ENCODE data around the gene ELMO1.

Gene ELMO1

DNA sequence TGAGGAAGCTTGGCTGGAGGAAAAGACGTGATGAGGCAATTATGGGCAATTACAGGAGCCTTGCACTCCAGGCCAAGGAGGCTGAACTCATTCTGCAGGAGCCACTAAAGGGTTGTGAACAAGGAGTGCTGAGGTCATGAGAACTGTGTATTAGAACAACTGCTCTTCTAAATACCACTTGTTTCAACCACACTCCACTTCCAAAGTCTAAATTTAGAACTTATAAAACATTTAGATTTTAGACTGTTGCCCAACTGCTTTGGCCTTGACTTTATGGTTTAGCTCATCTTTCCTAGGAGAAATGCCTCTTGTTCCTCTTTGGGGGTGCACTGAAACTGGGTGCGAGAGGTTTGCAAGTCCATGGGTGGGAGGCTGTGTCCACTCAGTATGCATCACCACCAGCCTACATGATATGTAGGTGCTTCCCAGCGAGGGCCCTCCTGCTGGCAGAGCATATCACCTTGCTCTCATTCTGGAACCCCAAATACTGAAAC is 524.7 kb downstream of the ELMO1 start:
- H3K4me3 ChIP-seq (ENCODE audit: low read length): no peak overlapping the region
- H3K27ac ChIP-seq (ENCODE audit: low read depth, low read length): no peak overlapping the region
- TF ChIP-seq, protein P1, sequence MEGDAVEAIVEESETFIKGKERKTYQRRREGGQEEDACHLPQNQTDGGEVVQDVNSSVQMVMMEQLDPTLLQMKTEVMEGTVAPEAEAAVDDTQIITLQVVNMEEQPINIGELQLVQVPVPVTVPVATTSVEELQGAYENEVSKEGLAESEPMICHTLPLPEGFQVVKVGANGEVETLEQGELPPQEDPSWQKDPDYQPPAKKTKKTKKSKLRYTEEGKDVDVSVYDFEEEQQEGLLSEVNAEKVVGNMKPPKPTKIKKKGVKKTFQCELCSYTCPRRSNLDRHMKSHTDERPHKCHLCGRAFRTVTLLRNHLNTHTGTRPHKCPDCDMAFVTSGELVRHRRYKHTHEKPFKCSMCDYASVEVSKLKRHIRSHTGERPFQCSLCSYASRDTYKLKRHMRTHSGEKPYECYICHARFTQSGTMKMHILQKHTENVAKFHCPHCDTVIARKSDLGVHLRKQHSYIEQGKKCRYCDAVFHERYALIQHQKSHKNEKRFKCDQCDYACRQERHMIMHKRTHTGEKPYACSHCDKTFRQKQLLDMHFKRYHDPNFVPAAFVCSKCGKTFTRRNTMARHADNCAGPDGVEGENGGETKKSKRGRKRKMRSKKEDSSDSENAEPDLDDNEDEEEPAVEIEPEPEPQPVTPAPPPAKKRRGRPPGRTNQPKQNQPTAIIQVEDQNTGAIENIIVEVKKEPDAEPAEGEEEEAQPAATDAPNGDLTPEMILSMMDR (IDR thresholded peaks at IDR 0.05; ENCODE audit: low read depth, low read length, poor library complexity, severe bottlenecking): no peak
- TF ChIP-seq EZH2phosphoT487 (IDR thresholded peaks at IDR 0.05; ENCODE audit: borderline replicate concordance, low read length): no peak
- H3F3A ChIP-seq (ENCODE audit: control insufficient read depth, insufficient read depth): no peaks in the 10 kb centered on the region
- H3K4me2 ChIP-seq (ENCODE audit: low read length): no peak overlapping the region
- H3K9me3 ChIP-seq (ENCODE audit: control insufficient read depth, insufficient read depth, low read length): no peaks in the 10 kb centered on the region
- H3K4me1 ChIP-seq (ENCODE audit: control insufficient read depth, low read length): no peaks in the 10 kb centered on the region
- no peaks in the 10 kb centered on the region for H3K36me3 ChIP-seq (ENCODE audit: control insufficient read depth, low read length)
- no peaks in the 10 kb centered on the region for H3K27me3 ChIP-seq (ENCODE audit: control insufficient read depth, low read length)
- H3K9me2 ChIP-seq (replicated peaks; ENCODE audit: control insufficient read depth, low read length): no peaks in the 10 kb centered on the region
- peaks cover 4% of the 10 kb centered on the region; the same call in 1 of the 2 replicates for H4K20me1 ChIP-seq (ENCODE audit: control insufficient read depth, insufficient read depth, low read depth, low read length)
- no peaks in the 10 kb centered on the region for H3K79me2 ChIP-seq (ENCODE audit: control insufficient read depth, low read length)

DNA sequence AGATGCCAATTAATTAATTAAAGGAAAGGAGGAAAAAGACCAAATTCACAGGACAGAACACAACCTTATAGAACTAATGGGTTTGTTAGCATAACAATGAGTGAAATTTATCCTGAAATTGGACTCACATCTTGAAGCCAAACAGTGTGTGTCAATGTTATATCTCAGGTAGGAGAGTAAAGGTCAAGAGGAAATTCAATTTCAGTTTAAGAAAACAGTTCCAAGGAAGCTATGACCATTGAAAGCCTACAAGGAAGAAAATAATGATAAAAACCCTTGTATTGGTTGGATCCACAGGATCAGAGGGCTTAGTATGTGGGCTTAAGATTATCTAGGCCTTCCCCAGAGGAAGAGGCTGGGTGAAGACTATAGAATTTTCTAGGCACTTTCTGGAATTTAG is 525.5 kb downstream of the ELMO1 start:
- TF ChIP-seq, protein P1 (IDR thresholded peaks at IDR 0.05; ENCODE audit: low read depth, low read length, poor library complexity, severe bottlenecking): no peak
- TF ChIP-seq EZH2phosphoT487 (IDR thresholded peaks at IDR 0.05; ENCODE audit: borderline replicate concordance, low read length): no peak
- H3K4me2 ChIP-seq (ENCODE audit: low read length): no peak overlapping the region
- H3K4me3 ChIP-seq (ENCODE audit: low read length): no peak overlapping the region
- H3F3A ChIP-seq (ENCODE audit: control insufficient read depth, insufficient read depth): no peaks in the 10 kb centered on the region
- H3K27me3 ChIP-seq (ENCODE audit: control insufficient read depth, low read length): no peaks in the 10 kb centered on the region
- H3K79me2 ChIP-seq (ENCODE audit: control insufficient read depth, low read length): no peaks in the 10 kb centered on the region
- H3K4me1 ChIP-seq (ENCODE audit: control insufficient read depth, low read length): no peaks in the 10 kb centered on the region
- no peaks in the 10 kb centered on the region for H3K36me3 ChIP-seq (ENCODE audit: control insufficient read depth, low read length)
- no peaks in the 10 kb centered on the region for H3K9me3 ChIP-seq (ENCODE audit: control insufficient read depth, insufficient read depth, low read length)
- no peaks in the 10 kb centered on the region for H4K20me1 ChIP-seq (ENCODE audit: control insufficient read depth, insufficient read depth, low read depth, low read length)
- H3K27ac ChIP-seq (ENCODE audit: low read depth, low read length): no peak overlapping the region
- H3K9me2 ChIP-seq (replicated peaks; ENCODE audit: control insufficient read depth, low read length): no peaks in the 10 kb centered on the region

DNA sequence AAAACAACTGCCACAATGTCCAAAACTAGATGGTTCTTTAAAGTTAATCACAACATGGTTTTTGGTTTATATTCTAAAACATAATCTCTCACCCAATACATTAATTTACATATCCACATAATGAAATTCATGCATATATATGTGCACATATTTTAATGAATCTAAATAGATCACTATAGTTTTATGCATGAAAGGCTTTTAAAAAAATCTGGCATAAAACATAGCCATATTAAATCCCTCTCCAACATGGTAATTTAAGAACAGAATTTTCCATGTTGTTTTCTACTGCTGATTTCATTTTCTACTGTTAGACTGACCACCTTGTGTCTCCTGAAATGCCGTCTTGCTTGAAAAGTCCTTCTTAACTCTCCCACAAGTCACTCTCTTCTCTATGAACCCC is 528.2 kb downstream of the ELMO1 start:
- H3K27me3 ChIP-seq (ENCODE audit: control insufficient read depth, low read length): no peaks in the 10 kb centered on the region
- H3K4me3 ChIP-seq (ENCODE audit: low read length): no peak overlapping the region
- H3K9me3 ChIP-seq (ENCODE audit: control insufficient read depth, insufficient read depth, low read length): no peaks in the 10 kb centered on the region
- no peaks in the 10 kb centered on the region for H3K36me3 ChIP-seq (ENCODE audit: control insufficient read depth, low read length)
- no peaks in the 10 kb centered on the region for H3K79me2 ChIP-seq (ENCODE audit: control insufficient read depth, low read length)
- H3F3A ChIP-seq (ENCODE audit: control insufficient read depth, insufficient read depth): no peaks in the 10 kb centered on the region
- no peak overlapping the region for H3K4me2 ChIP-seq (ENCODE audit: low read length)
- no peaks in the 10 kb centered on the region for H3K4me1 ChIP-seq (ENCODE audit: control insufficient read depth, low read length)
- H4K20me1 ChIP-seq (ENCODE audit: control insufficient read depth, insufficient read depth, low read depth, low read length): no peaks in the 10 kb centered on the region
- TF ChIP-seq EZH2phosphoT487 (IDR thresholded peaks at IDR 0.05; ENCODE audit: borderline replicate concordance, low read length): no peak
- TF ChIP-seq, protein P1 (IDR thresholded peaks at IDR 0.05; ENCODE audit: low read depth, low read length, poor library complexity, severe bottlenecking): no peak
- no peak overlapping the region for H3K27ac ChIP-seq (ENCODE audit: low read depth, low read length)
- no peaks in the 10 kb centered on the region for H3K9me2 ChIP-seq (replicated peaks; ENCODE audit: control insufficient read depth, low read length)
